GM10266 (cell line): Measurements from ENCODE around the gene SUN3.
A peak's percentile ranks its signal among the peaks of the same experiment; 100 is the strongest.
"Not testable (repeated sequence)": the region's sequence is repeated elsewhere in the genome, so short reads cannot be mapped to it uniquely, and the experiment has no call there.

Experiments
- DNase-seq: peaks from one replicate; pipeline ENCODE4 v3.0.0; 2012; ENCODE audit errors: extremely low spot score
- CTCF ChIP-seq: IDR thresholded peaks from 2 replicates; pipeline ENCODE4 v1.5.1; 2012; ENCODE audit warnings: mild to moderate bottlenecking, low read depth; ENCODE audit not compliant: control insufficient read depth, insufficient read depth; ENCODE audit errors: missing control alignments

The SUN3 gene

DNA sequence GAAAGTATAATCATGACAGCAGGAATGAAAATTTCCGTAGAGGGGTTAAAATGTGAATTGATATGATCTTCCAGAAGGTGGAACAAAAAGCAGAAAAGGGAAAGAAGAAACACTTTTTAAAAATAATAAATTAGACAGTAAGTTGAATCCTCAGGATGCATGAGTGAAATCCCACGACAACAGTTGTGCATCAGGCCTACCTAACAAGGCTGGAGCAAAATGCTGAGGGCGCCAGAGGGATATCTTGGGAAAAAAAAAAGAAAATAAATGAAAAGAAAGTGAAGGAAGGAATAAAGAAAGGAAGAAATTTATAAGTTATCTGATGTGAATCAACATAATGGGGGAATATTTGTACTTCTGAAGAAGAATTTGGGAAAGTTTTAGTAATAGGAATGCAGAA is 36.5 kb downstream of the SUN3 start:
- DNase-seq, result no peak
- no peak for TF ChIP-seq CTCF

DNA sequence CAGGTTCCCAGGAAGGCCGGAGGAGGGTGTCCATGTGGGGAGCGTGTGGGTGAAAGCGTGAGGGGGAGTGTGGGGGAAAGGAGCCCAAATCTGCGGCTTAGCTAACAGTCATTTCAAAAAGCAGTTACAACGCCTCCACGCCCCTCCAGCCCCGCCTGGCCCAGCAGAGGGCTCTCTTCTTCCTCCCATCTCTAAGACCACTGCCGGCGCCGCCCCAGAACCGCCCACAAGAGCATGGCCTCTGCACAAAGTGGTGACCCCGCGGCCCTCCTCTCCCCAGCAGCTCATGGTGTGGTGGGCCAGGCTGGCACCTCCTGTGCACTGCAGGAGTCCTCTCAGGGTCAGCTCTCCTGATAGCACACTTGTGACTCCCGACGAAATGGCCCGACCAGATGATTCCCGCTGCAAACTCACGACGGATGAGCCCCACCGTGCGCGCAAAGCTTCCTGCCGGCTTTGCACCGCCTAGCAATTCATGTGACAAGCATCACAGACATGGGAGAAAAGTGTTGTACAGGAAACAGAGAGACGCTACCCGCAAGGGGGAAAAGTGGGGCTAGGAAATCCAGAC is 37.1 kb downstream of the SUN3 start:
- peak; percentile 82 for TF ChIP-seq CTCF
- DNase-seq, result peak; percentile 85

DNA sequence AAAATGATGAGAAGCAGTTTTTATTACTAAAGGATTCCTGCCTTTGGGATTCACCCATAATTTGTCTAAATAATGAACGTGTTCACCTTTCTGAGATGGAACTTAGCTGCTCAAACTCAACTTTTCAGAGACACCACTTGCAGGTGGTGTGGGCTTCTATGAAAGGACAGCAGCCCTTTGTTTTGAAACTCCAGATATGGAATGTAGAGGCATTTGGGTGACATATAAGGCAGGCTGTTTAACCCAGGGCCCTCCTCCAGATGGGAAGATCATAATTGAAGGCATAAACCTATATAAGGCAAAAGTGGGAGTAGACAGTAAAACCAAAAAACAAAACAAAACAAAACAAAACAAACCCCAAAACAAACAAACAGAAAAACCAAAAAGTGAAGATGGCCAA is 37.6 kb downstream of the SUN3 start:
- no peak for TF ChIP-seq CTCF
- DNase-seq, result no peak

DNA sequence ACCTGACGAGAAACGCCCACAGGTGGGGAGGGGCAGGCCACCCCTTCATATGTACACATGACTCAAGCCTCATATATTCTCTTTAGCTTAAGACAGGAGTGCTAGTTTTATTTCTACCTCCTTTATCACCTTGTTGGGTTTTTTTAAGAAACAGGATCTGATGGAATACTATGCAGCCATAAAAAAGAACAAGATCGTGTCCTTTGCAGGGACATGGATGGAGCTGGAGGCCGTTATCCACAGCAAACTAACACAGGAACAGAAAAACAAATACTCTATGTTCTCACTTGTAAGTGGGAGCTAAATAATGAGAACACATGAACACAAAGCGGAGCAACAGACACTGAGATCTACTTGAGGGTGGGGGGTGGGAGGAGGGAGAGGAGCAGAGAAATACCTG is 38.3 kb downstream of the SUN3 start:
- no peak for DNase-seq
- no peak for TF ChIP-seq CTCF

DNA sequence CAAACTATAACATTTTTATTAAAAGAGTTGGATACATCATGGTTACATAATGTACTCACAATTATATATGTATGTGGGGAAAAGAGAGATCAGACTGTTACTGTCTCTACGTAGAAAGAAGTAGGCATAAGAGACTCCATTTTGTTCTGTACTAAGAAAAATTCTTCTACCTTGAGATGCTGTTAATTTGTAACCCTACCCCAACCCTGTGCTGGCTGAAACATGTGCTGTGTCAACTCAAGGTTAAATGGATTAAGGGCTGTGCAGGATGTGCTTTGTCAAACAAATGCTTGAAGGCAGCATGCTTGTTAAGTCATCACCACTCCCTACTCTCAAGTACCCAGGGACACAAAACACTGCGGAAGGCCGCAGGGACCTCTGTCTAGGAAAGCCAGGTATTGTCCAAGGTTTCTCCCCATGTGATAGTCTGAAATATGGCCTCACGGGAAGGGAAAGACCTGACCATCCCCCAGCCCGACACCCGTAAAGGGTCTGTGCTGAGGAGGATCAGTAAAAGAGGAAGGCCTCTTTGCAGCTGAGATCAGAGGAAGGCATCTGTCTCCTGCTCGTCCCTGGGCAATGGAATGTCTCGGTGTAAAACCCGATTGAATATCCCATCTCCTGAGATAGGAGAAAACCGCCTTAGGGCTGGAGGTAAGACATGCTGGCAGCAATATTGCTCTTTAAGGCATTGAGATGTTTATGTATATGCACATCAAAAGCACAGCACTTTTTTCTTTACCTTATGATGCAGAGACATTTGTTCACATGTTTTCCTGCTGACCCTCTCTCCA is 39.1 kb downstream of the SUN3 start:
- not testable (repeated sequence) for DNase-seq

- TF ChIP-seq CTCF, result peak; percentile 23
- no peak for DNase-seq
Observed at GRCh38 chr7:47988496-47989386, 40.2 kb downstream of the SUN3 start.

GRCh38 chr7:47982610-47983009 is 46.3 kb downstream of the SUN3 start:
- no peak for DNase-seq
- no peak for TF ChIP-seq CTCF

GRCh38 chr7:47980648-47981047 is 48.3 kb downstream of the SUN3 start:
- DNase-seq, result not testable (repeated sequence)
